Peyer's patch (tissue), 4 donors: ENCODE results near the gene EHD1.

Experiments
- CTCF ChIP-seq, 6 experiments: fragments of 450-650 bp in 4 of 6; fragments of 200-600 bp in 2 of 6; sonication (generic) in 1 of 6; IDR thresholded peaks; one replicate each; pipeline ENCODE4 v1.5.1; 2017 to 2019; ENCODE audit warnings: antibody characterized with exemption in 6 of 6, mild to moderate bottlenecking in 3 of 6, moderate library complexity in 1 of 6
- POLR2A ChIP-seq, 2 donors: fragments of 450-650 bp; IDR thresholded peaks; one replicate each; pipeline ENCODE4 v1.5.1; 2017; ENCODE audit warnings: antibody characterized with exemption in 2 of 2, mild to moderate bottlenecking in 2 of 2, moderate library complexity in 2 of 2

DNA sequence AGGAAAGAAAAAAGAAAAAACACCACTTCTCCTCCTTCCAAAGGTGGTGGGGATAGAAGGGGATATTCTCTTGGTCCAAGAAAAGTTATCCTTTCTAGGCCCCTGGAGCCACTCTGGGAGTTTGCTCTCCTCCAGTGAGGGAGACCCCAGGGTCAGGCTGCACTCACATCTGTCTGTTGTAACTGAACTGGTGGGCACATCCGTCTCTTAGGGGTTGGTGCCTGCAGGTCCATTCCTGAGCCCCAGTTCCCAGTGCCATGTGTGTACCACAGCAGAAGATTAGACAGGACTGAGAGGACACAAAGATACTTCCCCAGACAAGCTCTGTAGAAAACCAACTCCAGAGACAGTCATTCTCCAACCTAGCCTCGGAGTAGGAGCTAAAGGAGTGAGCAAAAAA is 41.7 kb upstream of the EHD1 start:
- TF ChIP-seq POLR2A (IDR thresholded peaks at IDR 0.05) (no peak), CTCF (IDR thresholded peaks at IDR 0.05) (no peak)
